ENCODE results near the gene MLXIP.

DNA sequence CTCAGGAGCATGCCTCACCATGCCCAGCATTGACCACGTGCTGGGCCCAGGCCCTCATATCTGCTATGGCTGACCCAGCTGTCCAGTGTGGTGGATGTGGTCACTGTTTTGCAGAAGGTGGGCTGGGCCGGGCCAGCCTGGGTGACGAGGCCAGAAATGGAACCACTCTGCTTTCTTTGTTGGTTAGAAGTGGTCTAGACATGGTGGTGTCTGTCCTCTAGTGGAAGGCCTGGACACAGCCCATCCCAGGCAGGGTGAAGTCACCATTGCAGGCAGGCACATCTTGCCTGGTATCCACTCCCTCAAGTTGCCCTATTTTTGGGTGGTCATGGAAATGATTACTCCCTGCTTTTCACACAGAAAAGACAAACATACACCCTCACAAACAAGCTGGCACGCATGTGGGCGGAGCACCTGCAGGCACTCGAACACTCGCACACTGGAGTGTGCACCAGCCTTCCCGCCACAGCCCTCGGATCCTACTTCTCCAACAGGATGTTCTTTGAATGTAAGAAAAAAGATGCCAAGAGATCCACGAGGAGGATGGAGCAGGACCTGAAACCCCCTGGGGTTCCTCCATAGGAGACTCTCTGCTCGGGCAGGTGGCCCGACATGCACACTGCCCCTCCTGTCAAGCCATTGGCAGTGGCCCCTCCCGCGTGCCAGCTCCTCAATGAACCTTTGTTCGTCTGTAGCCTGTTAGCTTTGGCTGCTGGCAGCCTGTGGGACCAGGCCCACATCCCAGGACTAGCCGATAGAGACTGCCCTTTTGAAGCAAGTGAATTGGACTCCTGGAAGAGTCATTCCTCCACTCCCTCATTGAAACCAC, 38.4 kb downstream of the MLXIP start:
- TF ChIP-seq, protein P1, sequence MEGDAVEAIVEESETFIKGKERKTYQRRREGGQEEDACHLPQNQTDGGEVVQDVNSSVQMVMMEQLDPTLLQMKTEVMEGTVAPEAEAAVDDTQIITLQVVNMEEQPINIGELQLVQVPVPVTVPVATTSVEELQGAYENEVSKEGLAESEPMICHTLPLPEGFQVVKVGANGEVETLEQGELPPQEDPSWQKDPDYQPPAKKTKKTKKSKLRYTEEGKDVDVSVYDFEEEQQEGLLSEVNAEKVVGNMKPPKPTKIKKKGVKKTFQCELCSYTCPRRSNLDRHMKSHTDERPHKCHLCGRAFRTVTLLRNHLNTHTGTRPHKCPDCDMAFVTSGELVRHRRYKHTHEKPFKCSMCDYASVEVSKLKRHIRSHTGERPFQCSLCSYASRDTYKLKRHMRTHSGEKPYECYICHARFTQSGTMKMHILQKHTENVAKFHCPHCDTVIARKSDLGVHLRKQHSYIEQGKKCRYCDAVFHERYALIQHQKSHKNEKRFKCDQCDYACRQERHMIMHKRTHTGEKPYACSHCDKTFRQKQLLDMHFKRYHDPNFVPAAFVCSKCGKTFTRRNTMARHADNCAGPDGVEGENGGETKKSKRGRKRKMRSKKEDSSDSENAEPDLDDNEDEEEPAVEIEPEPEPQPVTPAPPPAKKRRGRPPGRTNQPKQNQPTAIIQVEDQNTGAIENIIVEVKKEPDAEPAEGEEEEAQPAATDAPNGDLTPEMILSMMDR (IDR thresholded peaks at IDR 0.05), result peak in 2 of 3 experiments; percentile 12 to 17
- no peak for TF ChIP-seq POLR2A (IDR thresholded peaks at IDR 0.05; ENCODE audit: low read depth)
- no peak for TF ChIP-seq EP300 (IDR thresholded peaks at IDR 0.05)
